IMR-90 (cell line): Measurements from ENCODE around the gene SNTG2.

Source experiments
- CEBPB ChIP-seq: IDR thresholded peaks from 2 replicates; pipeline ENCODE4 v1.6.1; 2012; ENCODE audit warnings: low read depth, low read length, improper control_type of control experiment
- CTCF ChIP-seq: conservative IDR thresholded peaks from 2 replicates; pipeline ENCODE4 v1.5.1; 2012; ENCODE audit warnings: mild to moderate bottlenecking, low read depth, low read length, improper control_type of control experiment
- ELK1 ChIP-seq: fragments of 150-350 bp; IDR thresholded peaks from 2 replicates; pipeline ENCODE4 v1.6.1; 2016; ENCODE audit warnings: low read depth, mild to moderate bottlenecking, low read length, moderate library complexity, borderline replicate concordance
- MAFK ChIP-seq: IDR thresholded peaks from 2 replicates; pipeline ENCODE4 v1.6.1; 2012; ENCODE audit warnings: low read depth, low read length, improper control_type of control experiment
- MAZ ChIP-seq: IDR thresholded peaks from 2 replicates; pipeline ENCODE4 v1.6.1; 2012; ENCODE audit warnings: low read depth, mild to moderate bottlenecking, low read length, improper control_type of control experiment, moderate library complexity, borderline replicate concordance
- POLR2A ChIP-seq: IDR thresholded peaks from 2 replicates; pipeline ENCODE4 v1.6.1; 2012; ENCODE audit warnings: mild to moderate bottlenecking, low read depth, low read length
- RAD21 ChIP-seq: IDR thresholded peaks from 2 replicates; pipeline ENCODE4 v1.6.1; 2012; ENCODE audit warnings: low read length, improper control_type of control experiment

- TF ChIP-seq POLR2A: no peak
- TF ChIP-seq MAZ: no peak
- no peak for TF ChIP-seq CTCF
- no peak for TF ChIP-seq RAD21
- no peak for TF ChIP-seq MAFK
- TF ChIP-seq CEBPB: no peak
- TF ChIP-seq ELK1: no peak
Observed at GRCh38 chr2:1026141-1026540, 75.5 kb downstream of the SNTG2 start.
